OCI-LY7 (cell line): ENCODE data around the gene STUM. TPM values are rescaled to one million over a fixed set of nuclear protein-coding genes. Genes with fewer than 3 reads are reported as not detected.
A peak's percentile ranks its signal among the peaks of the same experiment; 100 is the strongest.

Experiments used
- BruUV-seq: library from RNA; stranded (reverse); fragments of 400-500 nt; replicated peaks from 2 replicates; lab custom pipeline; 2021; lab: Mats Ljungman, UMichigan
- CTCF ChIA-PET: fragments of 300-600 bp; sonication (Branson Sonifier 250); formaldehyde crosslinking; loops from one replicate; lab custom pipeline; 2022; ENCODE audit warnings: antibody characterized with exemption; ENCODE audit not compliant: unreplicated experiment; lab: Charles Lee
- POLR2A ChIA-PET: fragments of 300-600 bp; sonication (Branson Sonifier 250); formaldehyde crosslinking; loops from one replicate; lab custom pipeline; 2022; ENCODE audit warnings: antibody characterized with exemption; lab: Charles Lee
- DNase-seq: peaks from one replicate; pipeline ENCODE4 v3.0.0-alpha.2; 2015; ENCODE audit warnings: low spot score
- H2AFZ ChIP-seq: fragments of 200-600 bp; sonication (generic), shearing (Covaris generic); 2 replicates; pipeline ENCODE4 v1.6.1; 2014; ENCODE audit warnings: mild to moderate bottlenecking, antibody characterized with exemption, low read length, moderate library complexity
- H3K27ac ChIP-seq: fragments of 200-600 bp; sonication (generic); 2 replicates; pipeline ENCODE4 v1.5.1; 2014; ENCODE audit warnings: mixed run types, low read depth, mild to moderate bottlenecking, moderate library complexity, low read length, inconsistent platforms; ENCODE audit not compliant: poor library complexity, severe bottlenecking
- H3K36me3 ChIP-seq: fragments of 200-600 bp; sonication (generic); 2 replicates; pipeline ENCODE4 v1.6.1; 2014; ENCODE audit warnings: mild to moderate bottlenecking, antibody characterized with exemption, low read length, moderate library complexity, mixed read lengths; ENCODE audit not compliant: insufficient read depth
- H3K4me1 ChIP-seq: fragments of 200-600 bp; sonication (generic); 2 replicates; pipeline ENCODE4 v1.5.1; 2014; ENCODE audit warnings: mild to moderate bottlenecking, low read length; ENCODE audit not compliant: insufficient read depth, poor library complexity, severe bottlenecking
- H3K4me2 ChIP-seq: fragments of 200-600 bp; sonication (generic); 2 replicates; pipeline ENCODE4 v1.6.1; 2014; ENCODE audit warnings: mild to moderate bottlenecking, low read length
- H3K4me3 ChIP-seq: fragments of 200-600 bp; sonication (generic); 2 replicates; pipeline ENCODE4 v1.5.1; 2014; ENCODE audit warnings: mild to moderate bottlenecking, low read depth, low read length; ENCODE audit not compliant: poor library complexity, severe bottlenecking
- H3K79me2 ChIP-seq: fragments of 200-600 bp; sonication (generic); 2 replicates; pipeline ENCODE4 v1.6.1; 2016; ENCODE audit warnings: low read depth, mild to moderate bottlenecking, low read length, moderate library complexity, mixed read lengths; ENCODE audit not compliant: insufficient read depth
- H3K9me2 ChIP-seq: fragments of 200-600 bp; sonication (generic); 2 replicates; pipeline ENCODE4 v1.6.1; 2016; ENCODE audit warnings: mild to moderate bottlenecking, low read length, mixed read lengths; ENCODE audit not compliant: insufficient read depth
- H3K9me3 ChIP-seq: fragments of 200-600 bp; sonication (generic); 2 replicates; pipeline ENCODE4 v1.6.1; 2014; ENCODE audit warnings: mild to moderate bottlenecking, mixed run types, low read length, mixed read lengths
- H4K20me1 ChIP-seq: fragments of 200-600 bp; sonication (generic); 2 replicates; pipeline ENCODE4 v1.6.1; 2014; ENCODE audit warnings: mild to moderate bottlenecking, antibody characterized with exemption, low read length, moderate library complexity, mixed read lengths; ENCODE audit not compliant: insufficient read depth
- EZH2phosphoT487 ChIP-seq: fragments of 200-600 bp; sonication (generic); IDR thresholded peaks from 2 replicates; pipeline ENCODE4 v1.6.1; 2018; ENCODE audit warnings: low read depth, borderline replicate concordance, mild to moderate bottlenecking, mixed run types, antibody characterized with exemption, low read length, moderate library complexity, mixed read lengths
- intact Hi-C: fragments of 100-400 bp; cut with micrococcal nuclease; formaldehyde crosslinking; loops from one replicate; pipeline ENCODE4 v1.10.0; 2022; ENCODE audit not compliant: unreplicated experiment
- total RNA-seq, 2 experiments: library from RNA; depleted of rRNA in 1 of 2; stranded (reverse); fragments of >200 nt in 1 of 2; shearing (Covaris generic) in 1 of 2; gene quantifications; 2 replicates each; pipeline ENCODE4 v1.2.3, GENCODE V29; 2014 to 2022
- TF ChIP-seq, protein P1 (sequence below): fragments of 200-600 bp; sonication (generic); conservative IDR thresholded peaks from 2 replicates; pipeline ENCODE4 v1.5.1; 2014; ENCODE audit warnings: mild to moderate bottlenecking, antibody characterized with exemption, low read length, moderate library complexity, mixed read lengths

STUM gene
- total RNA-seq, 2 experiments from 2014 or later = not detected

DNA sequence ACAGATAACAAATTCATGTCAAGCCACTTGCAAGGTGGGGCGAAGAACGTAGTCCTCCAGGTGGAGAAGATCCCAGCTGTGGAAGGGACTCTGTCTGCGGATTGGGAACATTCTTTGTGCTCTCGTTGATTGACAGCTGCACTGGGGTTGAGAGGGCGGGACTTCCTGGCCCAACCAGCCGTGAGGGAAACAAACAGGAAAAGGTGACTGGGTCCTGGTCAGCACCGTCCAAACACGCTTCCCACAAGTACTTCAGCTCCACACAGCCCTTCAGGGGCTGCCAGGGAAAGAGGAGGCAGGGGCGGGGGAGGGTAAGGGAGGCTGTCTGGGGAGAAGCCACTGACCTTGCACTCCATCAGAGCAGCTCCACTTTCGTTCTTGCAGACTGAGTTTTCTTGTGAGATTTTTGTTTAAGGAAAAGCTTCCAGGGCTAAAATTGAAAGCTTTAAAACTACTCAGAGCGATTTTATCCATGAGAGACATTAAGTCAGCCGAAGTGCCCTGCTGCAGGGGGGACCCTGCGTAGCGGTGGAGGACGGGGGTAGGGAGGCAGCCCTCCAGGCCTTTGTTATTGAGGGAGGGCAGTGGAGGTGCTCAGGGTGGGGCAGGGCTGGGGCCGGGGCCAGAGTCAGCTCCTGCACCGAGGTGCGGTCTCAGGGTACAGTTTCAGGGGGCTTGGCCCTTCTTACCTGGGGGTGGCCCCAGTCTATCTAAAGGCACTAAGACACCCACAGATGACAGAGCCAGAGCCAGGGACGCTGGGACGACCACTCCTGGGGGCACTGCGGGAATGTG is 21.6 kb upstream of the STUM start:
- intact Hi-C loops = no loop called here
- no peak for TF ChIP-seq EZH2phosphoT487
- TF ChIP-seq, protein P1, sequence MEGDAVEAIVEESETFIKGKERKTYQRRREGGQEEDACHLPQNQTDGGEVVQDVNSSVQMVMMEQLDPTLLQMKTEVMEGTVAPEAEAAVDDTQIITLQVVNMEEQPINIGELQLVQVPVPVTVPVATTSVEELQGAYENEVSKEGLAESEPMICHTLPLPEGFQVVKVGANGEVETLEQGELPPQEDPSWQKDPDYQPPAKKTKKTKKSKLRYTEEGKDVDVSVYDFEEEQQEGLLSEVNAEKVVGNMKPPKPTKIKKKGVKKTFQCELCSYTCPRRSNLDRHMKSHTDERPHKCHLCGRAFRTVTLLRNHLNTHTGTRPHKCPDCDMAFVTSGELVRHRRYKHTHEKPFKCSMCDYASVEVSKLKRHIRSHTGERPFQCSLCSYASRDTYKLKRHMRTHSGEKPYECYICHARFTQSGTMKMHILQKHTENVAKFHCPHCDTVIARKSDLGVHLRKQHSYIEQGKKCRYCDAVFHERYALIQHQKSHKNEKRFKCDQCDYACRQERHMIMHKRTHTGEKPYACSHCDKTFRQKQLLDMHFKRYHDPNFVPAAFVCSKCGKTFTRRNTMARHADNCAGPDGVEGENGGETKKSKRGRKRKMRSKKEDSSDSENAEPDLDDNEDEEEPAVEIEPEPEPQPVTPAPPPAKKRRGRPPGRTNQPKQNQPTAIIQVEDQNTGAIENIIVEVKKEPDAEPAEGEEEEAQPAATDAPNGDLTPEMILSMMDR = no peak
- Histone ChIP-seq H3K4me2 (peak overlapping the region; percentile 46), H2AFZ (peak overlapping the region; percentile 93), H3K9me3 (no peaks in the 10 kb centered on the region), H3K36me3 (no peaks in the 10 kb centered on the region), H3K9me2 (no peaks in the 10 kb centered on the region), H3K4me3 (peak overlapping the region; percentile 21), H3K79me2 (no peaks in the 10 kb centered on the region), H3K4me1 (peaks cover 10% of the 10 kb centered on the region), H3K27ac (no peak overlapping the region), H4K20me1 (no peaks in the 10 kb centered on the region)
- BruUV-seq = no TSS peak
- ChIA-PET POLR2A (interaction anchor here (0.7 to 3.1 kb wide), 11 partner anchors 11 to 551 kb away, joined by 3 to 9 read pairs (median 3); no protein-coding TSS in a partner anchor), CTCF (interaction anchor here (0.5 to 0.6 kb wide), 3 partner anchors 19 to 58 kb away, joined by 3 to 12 read pairs (median 3); no protein-coding TSS in a partner anchor)
- peak; percentile 67 for DNase-seq

- H3K79me2 ChIP-seq = no peaks in the 10 kb centered on the region
- peaks cover 10% of the 10 kb centered on the region for H3K4me1 ChIP-seq
- TF ChIP-seq EZH2phosphoT487 = no peak
- TF ChIP-seq, protein P1 = no peak
- H4K20me1 ChIP-seq = no peaks in the 10 kb centered on the region
- ChIA-PET POLR2A (no interaction called here), CTCF (interaction anchor here (0.5 kb wide), 1 partner anchor 1061 kb away, joined by 3 read pairs; no protein-coding TSS in a partner anchor)
- no TSS peak for BruUV-seq
- no peak overlapping the region for H3K4me2 ChIP-seq
- no peak overlapping the region for H3K4me3 ChIP-seq
- no peaks in the 10 kb centered on the region for H3K9me2 ChIP-seq
- intact Hi-C loops = no loop called here
- no peaks in the 10 kb centered on the region for H3K36me3 ChIP-seq
- no peak overlapping the region for H3K27ac ChIP-seq
- no peak for DNase-seq
- no peak overlapping the region for H2AFZ ChIP-seq
- no peaks in the 10 kb centered on the region for H3K9me3 ChIP-seq
Measured at GRCh38 chr1:226529891-226530290, 18.7 kb upstream of the STUM start.

- Histone ChIP-seq H3K27ac (no peak overlapping the region), H2AFZ (no peak overlapping the region), H3K36me3 (no peaks in the 10 kb centered on the region), H4K20me1 (no peaks in the 10 kb centered on the region), H3K4me1 (peaks cover 10% of the 10 kb centered on the region), H3K4me2 (no peak overlapping the region), H3K9me3 (no peaks in the 10 kb centered on the region), H3K79me2 (no peaks in the 10 kb centered on the region), H3K4me3 (no peak overlapping the region), H3K9me2 (no peaks in the 10 kb centered on the region)
- no TSS peak for BruUV-seq
- POLR2A ChIA-PET = no interaction called here
- CTCF ChIA-PET = no interaction called here
- intact Hi-C loops = no loop called here
- no peak for DNase-seq
- no peak for TF ChIP-seq EZH2phosphoT487
- TF ChIP-seq, protein P1 = no peak
Measured at GRCh38 chr1:226530591-226530990, 18.0 kb upstream of the STUM start.
